GM21390 (cell line): ENCODE data around the gene FAM3B.

Source experiments
- ATAC-seq: cut with Tn5 transposase; IDR thresholded peaks from one replicate; pipeline ENCODE4 v1.9.1; 2021; ENCODE audit not compliant: unreplicated experiment

FAM3B gene

GRCh38 chr21:41390043-41390639 lies 73.5 kb downstream of the FAM3B start:
- ATAC-seq: no peak

DNA sequence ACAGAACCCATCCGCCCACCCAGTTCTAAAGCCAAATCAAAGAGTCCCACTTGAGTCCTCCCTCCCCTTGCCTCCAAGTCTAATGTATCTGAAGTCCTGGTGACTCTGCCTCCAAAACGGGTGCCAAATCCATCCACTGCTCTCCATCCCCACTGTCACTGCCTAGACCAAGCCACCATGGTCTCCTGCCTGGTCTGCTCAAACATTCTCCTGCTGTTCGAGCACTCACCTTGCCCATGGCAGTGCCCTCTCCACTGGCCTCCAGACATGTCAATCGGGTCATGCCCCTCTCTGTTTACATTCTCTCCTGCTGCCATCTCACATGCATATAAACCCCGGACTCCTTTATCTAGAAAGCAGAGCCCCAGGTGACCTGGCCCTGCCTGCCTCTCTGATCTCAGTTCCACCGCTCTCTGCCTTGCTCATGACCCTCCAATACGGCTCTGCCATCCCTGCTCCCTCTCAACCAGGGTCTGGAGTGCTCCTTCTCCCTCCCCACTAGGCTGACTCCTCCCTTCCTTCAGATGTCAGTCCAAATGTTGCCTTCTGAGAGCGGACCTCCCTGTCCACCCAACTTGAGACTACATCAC lies 77.4 kb downstream of the FAM3B start:
- no peak for ATAC-seq

GRCh38 chr21:41396558-41397075 lies 80.0 kb downstream of the FAM3B start:
- no peak for ATAC-seq

- no peak for ATAC-seq
Measured at GRCh38 chr21:41397471-41397891, 80.9 kb downstream of the FAM3B start.

- no peak for ATAC-seq
Measured at GRCh38 chr21:41398251-41398650, 81.7 kb downstream of the FAM3B start.

DNA sequence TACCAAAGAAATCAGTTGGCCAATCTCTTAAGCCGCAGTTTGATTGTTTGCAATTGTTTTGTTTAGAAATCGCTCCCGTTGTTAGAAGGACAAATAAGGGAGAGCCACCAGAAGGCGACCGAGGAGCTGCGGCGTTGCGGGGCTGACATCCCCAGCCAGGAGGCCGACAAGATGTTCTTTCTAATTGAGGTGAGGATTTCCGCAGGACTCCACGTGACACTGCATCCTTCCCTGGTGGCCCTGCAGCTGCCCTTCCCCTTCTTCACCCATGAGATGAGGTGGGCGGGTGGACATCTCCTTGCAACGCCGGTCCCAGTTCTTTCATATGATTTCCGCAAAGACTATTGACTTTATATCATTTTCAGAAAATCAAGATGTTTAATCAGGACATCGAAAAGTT lies 82.2 kb downstream of the FAM3B start:
- ATAC-seq: no peak

DNA sequence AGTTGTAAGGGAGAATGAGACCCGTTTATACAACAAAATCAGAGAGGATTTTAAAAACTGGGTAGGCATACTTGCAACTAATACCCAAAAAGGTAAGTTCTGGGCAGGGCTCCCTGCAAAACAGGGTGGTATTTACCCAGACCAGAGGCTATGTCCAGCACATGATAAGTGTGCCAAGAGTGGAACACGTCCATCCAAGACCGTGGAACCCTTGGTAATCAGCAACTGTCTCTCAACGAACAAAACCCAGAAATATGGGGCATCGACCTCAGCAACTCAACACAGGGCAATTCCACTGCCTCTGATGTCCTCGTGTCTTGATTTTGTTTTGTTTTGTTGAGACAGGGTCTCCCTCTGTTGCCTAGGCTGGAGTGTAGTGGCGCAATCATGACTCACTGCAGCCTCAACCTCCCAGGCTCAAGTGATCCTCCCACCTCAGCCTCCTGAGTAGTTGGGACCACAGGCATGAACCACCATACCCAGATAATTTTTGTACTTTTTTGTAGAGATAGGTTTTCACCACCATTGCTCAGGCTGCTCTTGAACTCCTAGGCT lies 82.7 kb downstream of the FAM3B start:
- no peak for ATAC-seq

GRCh38 chr21:41402231-41402630 lies 85.6 kb downstream of the FAM3B start:
- ATAC-seq: no peak

DNA sequence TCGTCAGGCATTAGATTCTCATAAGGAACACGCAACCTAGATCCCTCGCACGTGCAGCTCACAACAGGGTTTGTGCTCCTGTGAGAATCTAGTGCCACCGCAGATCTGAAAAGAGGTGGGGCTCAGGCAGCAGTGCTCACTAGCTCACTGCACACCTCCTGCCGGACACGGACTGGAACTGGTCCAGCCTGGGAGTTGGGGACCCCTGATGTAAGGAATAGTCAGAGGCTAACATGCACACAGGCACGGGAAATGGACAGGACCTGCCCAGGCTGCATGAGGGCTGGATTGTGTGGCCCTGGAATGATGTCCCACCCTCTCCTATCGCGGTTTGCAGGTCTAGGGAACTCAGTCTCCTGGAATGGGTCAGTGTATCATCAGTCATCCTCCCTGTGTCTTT lies 86.2 kb downstream of the FAM3B start:
- no peak for ATAC-seq

DNA sequence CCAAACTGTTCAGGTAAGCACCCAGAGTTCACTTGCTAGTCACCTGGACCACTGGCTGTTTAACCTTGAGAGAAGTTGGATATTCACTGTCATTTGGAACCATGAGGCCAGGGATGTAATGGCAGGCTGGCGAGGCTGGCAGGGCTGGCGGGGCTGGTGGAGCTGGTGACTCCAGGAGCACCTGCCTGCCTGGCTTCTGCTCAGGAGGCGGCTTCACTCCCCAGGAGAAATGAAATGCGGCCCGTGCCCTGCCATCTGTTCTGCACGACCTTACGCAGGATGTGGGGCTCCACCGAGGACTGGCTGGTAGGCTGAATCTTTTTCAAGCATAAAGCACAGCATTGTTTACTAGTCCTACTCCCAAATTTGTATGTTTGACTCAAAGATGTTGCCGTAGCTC lies 86.7 kb downstream of the FAM3B start:
- ATAC-seq: no peak

DNA sequence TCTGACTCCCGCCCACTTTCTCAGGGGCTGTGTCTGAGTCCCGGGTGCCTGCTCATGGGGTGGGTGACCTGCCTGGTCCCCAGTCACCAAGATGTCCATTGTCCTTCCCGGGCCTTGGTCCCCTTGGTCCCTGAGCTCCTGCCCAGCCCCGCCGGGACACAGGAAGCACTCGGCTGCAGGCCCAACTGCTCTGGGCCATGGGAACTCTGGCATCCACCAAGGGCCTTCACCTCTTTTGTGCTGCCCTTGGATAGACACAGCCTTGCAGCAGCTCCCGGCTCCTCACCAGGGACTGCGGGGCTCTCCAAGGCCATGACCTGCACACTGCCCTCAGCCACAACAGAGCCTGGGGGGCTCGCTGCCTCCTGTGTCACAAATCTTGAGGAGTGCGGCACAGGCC lies 87.4 kb downstream of the FAM3B start:
- no peak for ATAC-seq

GRCh38 chr21:41405321-41405720 lies 88.7 kb downstream of the FAM3B start:
- no peak for ATAC-seq

DNA sequence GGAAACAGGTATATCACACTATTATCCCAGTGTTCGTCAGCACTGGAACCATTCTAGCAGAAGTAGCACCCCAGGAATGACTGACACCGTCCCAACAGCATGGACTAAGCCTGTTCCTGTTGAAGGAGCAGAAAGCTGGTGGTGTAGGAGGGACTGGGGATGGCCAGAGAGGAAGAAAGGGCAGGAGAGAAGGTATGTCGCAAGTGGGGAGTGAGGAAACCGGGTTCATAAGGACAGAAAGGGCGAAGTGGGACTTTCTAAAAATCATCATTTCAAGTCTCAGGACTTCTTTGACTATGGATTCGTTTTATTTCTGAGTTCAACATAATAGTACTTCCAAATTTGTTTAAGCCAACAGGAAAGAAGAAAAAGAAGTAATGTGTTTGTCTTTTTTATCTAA lies 89.7 kb downstream of the FAM3B start:
- ATAC-seq: no peak
